ENCODE measurements around the gene NHSL1. TPM values are rescaled to one million over a fixed set of nuclear protein-coding genes. Genes with fewer than 3 reads are reported as not detected.

Gene NHSL1
- total RNA-seq, 1 experiment from 2014 or later, result 14.8 TPM

- Histone ChIP-seq H3K4me3 (ENCODE audit: insufficient read depth, low read depth, low read length) (no peak overlapping the region), H3K36me3 (replicated peaks; ENCODE audit: control insufficient read depth, insufficient read depth, low read length) (peaks cover 11% of the 10 kb centered on the region), H3K27me3 (ENCODE audit: control insufficient read depth, insufficient read depth, low read length) (no peaks in the 10 kb centered on the region)
- DNase-seq, result no peak
These were observed 93.4 kb downstream of the NHSL1 start for GRCh38 chr6:138405816-138406413.

GRCh38 chr6:138404666-138405337 is 94.5 kb downstream of the NHSL1 start:
- Histone ChIP-seq H3K4me3 (ENCODE audit: insufficient read depth, low read depth, low read length) (peak overlapping the region; percentile 82), H3K27me3 (ENCODE audit: control insufficient read depth, insufficient read depth, low read length) (no peaks in the 10 kb centered on the region)
- DNase-seq, result no peak

DNA sequence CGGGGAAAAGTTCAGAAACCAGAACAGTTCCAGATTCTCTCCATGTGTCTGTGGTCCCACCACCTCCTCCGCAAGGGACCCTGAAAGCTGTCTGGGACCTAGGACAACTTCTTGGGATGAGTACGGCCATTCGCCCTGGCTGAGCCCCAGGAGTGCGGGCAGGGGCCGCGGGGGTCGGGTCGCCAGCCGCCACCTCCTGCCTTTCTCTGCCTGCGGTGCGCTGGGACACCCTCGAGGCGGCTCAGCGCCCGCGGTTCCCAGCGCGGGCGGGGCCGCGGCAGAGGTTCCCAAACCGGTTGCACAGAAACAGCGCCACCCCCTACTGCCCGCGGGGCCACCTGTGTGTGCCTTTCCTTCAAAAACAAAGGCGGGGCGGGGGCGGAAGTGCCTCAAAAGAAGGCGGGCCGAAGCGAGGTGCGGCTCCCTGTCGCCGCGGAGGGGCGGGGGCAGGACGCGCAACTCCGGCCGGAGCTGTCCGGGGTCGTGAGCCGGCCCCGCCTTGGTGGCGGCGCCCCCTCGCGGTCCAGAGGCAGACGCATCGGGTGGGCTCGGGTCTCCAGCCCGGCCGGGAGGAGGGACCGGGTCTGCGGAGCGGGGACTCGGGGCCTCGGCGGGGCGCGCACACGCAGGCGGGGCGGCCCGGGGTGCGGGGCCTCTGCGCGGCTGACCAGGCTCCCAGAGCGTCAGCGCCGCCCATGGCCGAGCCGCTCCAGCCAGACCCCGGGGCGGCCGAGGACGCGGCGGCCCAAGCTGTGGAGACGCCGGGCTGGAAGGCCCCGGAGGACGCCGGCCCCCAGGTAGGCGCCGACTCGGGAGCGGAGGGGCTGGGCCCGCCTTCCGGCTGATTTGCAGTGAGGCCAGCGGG is 95.3 kb downstream of the NHSL1 start, which contains the start of gene HEBP2:
HEBP2 (plus strand) TSS at position 423 of the 865 bp plus-strand sequence; CDS start at position 696, 273 bp downstream.
- Histone ChIP-seq H3K4me3 (ENCODE audit: insufficient read depth, low read depth, low read length) (peak within 1 kb of the TSS; percentile 82), H3K27me3 (ENCODE audit: control insufficient read depth, insufficient read depth, low read length) (no peaks in the 10 kb centered on the region), H3K36me3 (replicated peaks; ENCODE audit: control insufficient read depth, insufficient read depth, low read length) (peaks cover 10% of the 10 kb centered on the region)
- peak; percentile 99 for DNase-seq

More at GRCh38 chr6:138404666-138405337, 94.5 kb downstream of the NHSL1 start:
- peaks cover 10% of the 10 kb centered on the region for H3K36me3 ChIP-seq (replicated peaks; ENCODE audit: control insufficient read depth, insufficient read depth, low read length)

DNA sequence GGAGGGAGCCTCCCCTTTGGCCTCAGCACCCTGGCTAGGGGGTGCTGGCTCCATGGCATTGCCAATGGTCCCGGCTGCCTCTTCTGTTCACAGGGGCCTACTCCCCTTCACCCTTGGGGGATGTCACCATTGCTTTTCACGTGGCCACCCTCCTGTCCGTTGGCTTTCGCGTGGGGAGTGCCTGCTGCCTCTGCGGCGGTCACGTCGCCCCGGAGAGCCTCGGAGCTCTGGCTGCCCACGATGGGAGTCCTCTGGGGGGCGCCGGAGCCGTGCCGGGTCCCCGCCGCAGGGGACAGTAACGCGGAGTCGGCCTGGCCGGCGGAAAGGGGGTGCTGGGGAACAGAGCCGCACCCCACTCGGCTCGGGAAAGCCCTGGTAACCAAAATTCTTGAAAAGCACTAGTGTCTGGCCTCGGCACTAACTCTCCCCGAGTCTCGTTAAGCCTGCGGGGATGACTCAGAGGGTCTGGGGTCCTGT is 95.9 kb downstream of the NHSL1 start:
- peak overlapping the region; percentile 64 for H3K4me3 ChIP-seq (ENCODE audit: insufficient read depth, low read depth, low read length)
- DNase-seq, result no peak
- no peaks in the 10 kb centered on the region for H3K27me3 ChIP-seq (ENCODE audit: control insufficient read depth, insufficient read depth, low read length)
- H3K36me3 ChIP-seq (replicated peaks; ENCODE audit: control insufficient read depth, insufficient read depth, low read length), result peaks cover 7% of the 10 kb centered on the region

DNA sequence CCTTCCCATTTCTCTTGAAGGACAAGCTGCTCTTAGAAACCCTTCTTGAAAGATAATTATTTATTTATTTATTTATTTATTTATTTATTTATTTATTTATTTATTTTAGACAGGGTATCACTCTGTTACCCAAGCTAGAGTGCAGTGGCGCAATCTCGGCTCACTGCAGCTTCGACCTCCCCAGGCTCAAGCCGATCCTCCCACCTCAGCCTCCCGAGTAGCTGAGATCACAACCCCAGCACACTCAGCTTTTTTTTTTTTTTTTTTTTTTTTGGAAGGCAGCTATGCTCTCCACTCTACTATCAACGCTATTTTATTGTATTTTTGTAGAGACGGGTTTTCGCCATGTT is 96.5 kb downstream of the NHSL1 start:
- Histone ChIP-seq H3K36me3 (replicated peaks; ENCODE audit: control insufficient read depth, insufficient read depth, low read length) (peaks cover 3% of the 10 kb centered on the region), H3K4me3 (ENCODE audit: insufficient read depth, low read depth, low read length) (no peak overlapping the region), H3K27me3 (ENCODE audit: control insufficient read depth, insufficient read depth, low read length) (no peaks in the 10 kb centered on the region)
- no peak for DNase-seq

GRCh38 chr6:138401960-138402837 is 97.1 kb downstream of the NHSL1 start:
- H3K27me3 ChIP-seq (ENCODE audit: control insufficient read depth, insufficient read depth, low read length), result no peaks in the 10 kb centered on the region
- H3K4me3 ChIP-seq (ENCODE audit: insufficient read depth, low read depth, low read length), result no peak overlapping the region
- no peaks in the 10 kb centered on the region; the same call in 1 of the 2 replicates for H3K36me3 ChIP-seq (replicated peaks; ENCODE audit: control insufficient read depth, insufficient read depth, low read length)
- DNase-seq, result no peak

GRCh38 chr6:138400326-138400725 is 99.0 kb downstream of the NHSL1 start:
- DNase-seq, result no peak
- Histone ChIP-seq H3K4me3 (ENCODE audit: insufficient read depth, low read depth, low read length) (no peak overlapping the region), H3K36me3 (replicated peaks; ENCODE audit: control insufficient read depth, insufficient read depth, low read length) (no peaks in the 10 kb centered on the region), H3K27me3 (ENCODE audit: control insufficient read depth, insufficient read depth, low read length) (no peaks in the 10 kb centered on the region)

DNA sequence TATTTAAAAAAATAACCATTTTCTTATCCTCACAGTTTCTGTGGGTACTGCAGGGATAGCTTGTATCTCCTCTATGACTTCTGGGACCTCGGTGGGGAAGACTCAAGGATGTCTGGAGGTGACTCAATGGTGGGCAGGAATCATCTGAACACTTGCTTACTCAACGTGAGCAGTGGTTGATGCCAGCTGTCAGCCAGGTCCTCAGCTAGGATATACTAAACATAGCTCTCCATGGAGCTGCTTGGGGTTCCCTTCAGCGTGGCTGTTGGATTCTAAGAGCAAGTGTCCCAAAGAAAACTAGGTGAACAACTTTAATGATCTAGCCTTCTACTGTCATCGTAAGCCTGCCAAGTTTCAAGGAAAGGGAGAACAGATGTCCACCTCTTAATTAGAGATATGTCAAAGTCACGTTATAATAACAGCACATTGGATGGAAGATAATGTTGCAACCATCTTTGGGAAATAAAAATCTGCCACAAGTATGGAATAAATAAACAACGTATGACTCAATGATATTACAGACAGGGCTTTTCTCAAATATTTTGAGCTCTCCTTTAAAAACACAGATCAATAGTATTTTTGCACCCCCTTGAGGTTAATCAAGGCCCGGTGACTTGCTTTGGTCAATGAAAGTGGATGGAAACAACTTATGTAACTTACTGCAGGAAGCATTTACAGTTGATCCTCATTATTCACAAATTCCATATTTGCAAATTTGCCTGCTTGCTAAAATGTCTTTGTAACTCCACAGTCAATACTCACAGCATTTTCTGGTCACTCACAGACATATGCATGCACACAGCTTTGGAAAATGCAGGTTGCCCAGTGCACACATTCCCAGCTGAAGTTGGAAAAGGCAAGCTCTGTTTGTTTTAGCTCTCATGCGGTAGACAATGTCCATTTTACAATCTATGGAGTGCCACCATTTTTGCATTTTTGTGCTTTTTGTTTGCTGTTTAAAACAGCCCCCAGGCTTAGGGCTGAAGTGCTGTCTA is 101.9 kb downstream of the NHSL1 start:
- Histone ChIP-seq H3K27me3 (ENCODE audit: control insufficient read depth, insufficient read depth, low read length) (no peaks in the 10 kb centered on the region), H3K4me3 (ENCODE audit: insufficient read depth, low read depth, low read length) (no peak overlapping the region), H3K36me3 (replicated peaks; ENCODE audit: control insufficient read depth, insufficient read depth, low read length) (no peaks in the 10 kb centered on the region)
- DNase-seq, result no peak

GRCh38 chr6:138396709-138397108 is 102.6 kb downstream of the NHSL1 start:
- DNase-seq, result no peak
- H3K36me3 ChIP-seq (replicated peaks; ENCODE audit: control insufficient read depth, insufficient read depth, low read length), result no peaks in the 10 kb centered on the region
- no peak overlapping the region for H3K4me3 ChIP-seq (ENCODE audit: insufficient read depth, low read depth, low read length)
- no peaks in the 10 kb centered on the region for H3K27me3 ChIP-seq (ENCODE audit: control insufficient read depth, insufficient read depth, low read length)

DNA sequence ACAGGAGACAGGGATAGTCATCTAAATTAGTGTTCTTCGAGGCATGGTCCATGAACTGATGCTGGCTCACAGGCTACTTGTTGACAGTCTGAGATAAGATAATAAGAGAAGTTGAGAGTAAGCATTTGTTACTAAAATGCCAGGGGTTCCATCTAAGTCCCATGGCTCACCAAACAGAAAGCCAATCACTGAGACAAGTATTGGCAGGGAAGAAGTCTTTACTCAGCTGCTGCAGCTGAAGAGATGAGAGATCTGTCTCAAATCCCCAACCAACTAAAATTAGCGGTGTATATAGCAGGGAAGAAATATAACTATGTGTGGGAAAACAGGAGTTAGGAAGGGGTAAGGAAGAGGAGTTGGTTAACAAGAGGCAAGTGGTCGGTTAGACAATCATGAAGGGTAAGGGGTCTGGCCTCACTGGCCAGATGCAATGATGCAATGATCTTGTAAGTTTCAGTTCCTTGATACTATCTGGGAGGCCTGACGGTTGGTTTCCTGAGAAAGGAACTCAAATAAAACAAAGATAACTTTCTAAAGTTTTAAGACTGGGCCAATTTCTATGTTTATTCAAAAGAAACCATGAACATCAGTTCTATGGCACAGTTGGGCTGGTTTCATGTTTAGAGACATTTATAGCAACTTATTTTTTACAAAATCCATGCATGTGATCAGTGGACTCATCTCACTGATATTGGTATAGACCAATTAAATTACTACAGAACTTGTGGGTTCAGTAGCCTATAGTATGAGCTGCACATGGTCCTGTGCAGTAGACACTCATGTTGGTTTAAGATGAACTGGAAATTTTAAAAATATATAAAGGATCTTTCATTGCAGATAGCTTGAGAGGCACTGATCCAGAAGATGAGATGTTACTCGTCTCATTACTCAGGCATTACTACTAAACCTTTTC is 105.2 kb downstream of the NHSL1 start:
- H3K36me3 ChIP-seq (replicated peaks; ENCODE audit: control insufficient read depth, insufficient read depth, low read length), result no peaks in the 10 kb centered on the region
- no peak for DNase-seq
- H3K27me3 ChIP-seq (ENCODE audit: control insufficient read depth, insufficient read depth, low read length), result no peaks in the 10 kb centered on the region
- H3K4me3 ChIP-seq (ENCODE audit: insufficient read depth, low read depth, low read length), result no peak overlapping the region

GRCh38 chr6:138389551-138389950 is 109.7 kb downstream of the NHSL1 start:
- Histone ChIP-seq H3K36me3 (replicated peaks; ENCODE audit: control insufficient read depth, insufficient read depth, low read length) (no peaks in the 10 kb centered on the region), H3K4me3 (ENCODE audit: insufficient read depth, low read depth, low read length) (no peak overlapping the region), H3K27me3 (ENCODE audit: control insufficient read depth, insufficient read depth, low read length) (no peaks in the 10 kb centered on the region)
- no peak for DNase-seq

DNA sequence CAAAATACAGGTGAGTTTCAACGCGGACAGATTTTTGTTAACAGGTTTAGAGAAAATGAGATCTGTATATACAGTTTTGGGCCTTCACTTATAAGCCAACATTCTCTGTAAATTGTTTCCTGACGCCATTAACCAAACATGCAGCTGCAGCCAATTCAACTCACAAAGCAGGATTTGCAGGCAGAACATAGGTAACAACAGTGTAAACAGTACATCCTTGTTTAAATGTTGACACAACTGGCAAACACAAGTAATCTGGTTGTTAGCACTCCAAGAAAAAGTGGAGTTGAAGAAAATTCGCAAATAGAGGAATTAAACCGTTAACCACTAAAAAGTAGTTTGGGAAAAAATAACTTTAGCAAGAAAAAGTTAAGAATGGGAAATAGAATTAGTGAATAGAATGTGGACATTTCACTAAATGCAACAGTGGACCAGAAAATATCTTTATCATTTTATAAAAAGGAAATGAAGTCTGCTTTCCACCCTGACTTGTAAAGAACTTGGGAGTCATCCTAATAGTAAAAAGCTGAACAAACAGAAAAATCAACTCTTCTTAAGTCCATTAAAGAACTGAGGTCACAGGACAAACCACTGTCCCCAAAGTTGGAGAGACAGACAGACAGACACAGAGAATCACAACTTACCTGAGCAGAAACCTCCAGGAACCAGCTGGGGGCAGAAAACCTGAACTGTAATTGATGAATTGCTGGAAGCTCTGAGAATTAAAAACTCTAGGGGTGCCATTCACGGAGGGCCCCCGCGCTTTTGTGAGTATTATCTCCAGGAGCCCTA is 111.5 kb downstream of the NHSL1 start:
- Histone ChIP-seq H3K4me3 (ENCODE audit: insufficient read depth, low read depth, low read length) (no peak overlapping the region), H3K27me3 (ENCODE audit: control insufficient read depth, insufficient read depth, low read length) (no peaks in the 10 kb centered on the region), H3K36me3 (replicated peaks; ENCODE audit: control insufficient read depth, insufficient read depth, low read length) (no peaks in the 10 kb centered on the region)
- no peak for DNase-seq
